Kidney glomerular epithelial cell (primary cell): Measurements from ENCODE around the gene SLC41A3.
A peak's percentile ranks its signal among the peaks of the same experiment; 100 is the strongest.

Experiments used
- DNase-seq: peaks from one replicate; lab custom pipeline; 2025; lab: John Stamatoyannopoulos, UW

Gene SLC41A3

DNA sequence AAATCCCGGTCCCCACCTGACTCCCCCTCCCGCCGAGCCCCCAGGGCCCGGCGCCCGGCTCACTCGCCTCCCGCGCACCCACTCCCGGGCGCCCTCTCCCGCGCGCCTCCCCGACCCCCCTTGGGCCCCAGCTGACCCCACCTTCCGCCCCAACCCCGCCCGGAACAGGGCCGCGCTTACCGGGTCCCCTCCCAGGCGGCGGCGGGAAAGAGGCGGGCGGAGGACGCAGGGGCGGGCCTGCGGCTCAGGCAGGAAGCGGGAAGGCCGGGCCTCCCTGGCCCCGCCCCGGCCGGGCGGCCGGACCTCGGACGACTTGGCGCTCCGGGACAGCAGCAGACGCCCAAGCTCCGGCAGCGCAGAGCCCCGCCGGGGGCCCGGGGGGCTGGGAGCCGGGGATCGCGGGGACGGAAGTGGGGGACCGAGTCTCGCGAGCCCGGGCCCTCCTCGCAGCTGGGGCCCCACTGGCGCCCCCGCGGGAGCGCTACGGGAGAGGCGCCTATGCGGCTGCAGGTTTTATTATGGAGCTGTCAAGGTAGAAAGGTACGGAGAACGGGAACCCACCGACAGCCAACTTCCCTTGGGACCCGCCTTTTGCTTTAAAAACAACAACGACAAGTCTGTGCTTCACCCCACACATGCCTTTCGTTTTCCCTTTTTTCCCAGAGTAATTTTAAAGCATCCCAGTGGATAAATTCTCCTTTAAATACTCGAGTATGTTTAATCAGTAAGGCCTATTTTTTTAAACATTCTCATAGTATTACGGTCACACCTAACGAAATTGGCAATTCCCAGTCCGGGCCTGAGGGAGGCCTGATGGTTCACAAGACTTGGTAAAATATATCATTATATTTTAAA, at the start of gene SLC41A3:
SLC41A3 (minus strand) TSS at position 212 of the 855 bp plus-strand sequence. CDS start 15,905 bp downstream, outside the sequence.
- peak; percentile 76 for DNase-seq

DNA sequence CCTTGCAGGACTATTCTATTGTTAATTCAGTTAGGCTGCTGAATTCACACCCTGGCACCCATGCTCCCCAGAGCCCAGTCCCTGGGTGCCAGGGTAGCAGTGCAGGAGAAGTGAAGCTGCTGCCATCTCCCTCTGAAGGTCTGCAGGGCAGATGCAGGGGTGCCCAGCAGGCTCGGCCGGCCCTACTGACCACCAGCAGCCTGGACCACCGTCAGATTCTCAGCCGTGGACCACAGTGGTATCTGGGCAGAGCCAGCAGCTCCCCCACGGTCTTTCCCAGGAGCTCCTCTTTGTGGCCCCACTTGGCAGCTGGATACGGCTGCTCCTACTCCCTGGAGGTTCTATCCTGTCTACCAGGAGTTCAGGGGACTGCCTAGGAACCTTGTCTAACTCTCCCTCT, 49.7 kb upstream of the SLC41A3 start:
- DNase-seq = no peak

DNA sequence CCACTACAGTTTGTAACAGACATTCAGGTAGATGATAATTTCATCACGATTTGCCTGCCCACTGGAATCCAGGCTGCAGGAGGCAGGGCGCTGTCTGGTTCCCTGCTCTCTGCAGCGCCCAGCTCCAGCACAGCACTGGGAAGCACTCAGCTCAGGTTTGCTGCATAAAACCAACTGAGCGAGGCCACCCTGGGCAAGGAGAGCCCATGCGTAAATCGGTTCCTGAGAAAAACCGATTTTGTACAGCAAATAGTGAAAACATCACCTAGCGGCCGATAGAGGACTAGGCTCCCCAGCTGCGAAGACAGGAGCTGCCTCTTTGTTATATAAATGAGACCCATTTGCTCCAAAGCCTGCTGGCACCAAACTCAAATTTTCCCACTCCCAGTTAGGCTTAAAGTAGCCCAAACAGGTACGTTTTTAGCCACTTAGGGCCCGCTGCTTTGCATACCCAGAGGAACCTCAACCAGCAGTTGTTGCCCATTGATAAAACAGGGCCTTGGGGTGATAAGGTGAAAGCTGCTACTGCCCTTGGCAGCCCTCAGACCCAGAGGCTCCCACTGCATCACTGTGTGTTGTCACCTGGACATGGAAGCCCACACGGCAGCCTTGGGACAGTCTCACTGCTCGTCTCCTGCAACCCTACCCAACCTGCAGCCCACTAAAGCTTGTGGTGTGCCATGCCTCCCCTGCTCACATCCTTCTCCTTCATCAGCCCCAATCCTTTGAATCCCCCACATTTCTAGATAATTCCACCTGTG, 49.0 kb upstream of the SLC41A3 start:
- DNase-seq = no peak

DNA sequence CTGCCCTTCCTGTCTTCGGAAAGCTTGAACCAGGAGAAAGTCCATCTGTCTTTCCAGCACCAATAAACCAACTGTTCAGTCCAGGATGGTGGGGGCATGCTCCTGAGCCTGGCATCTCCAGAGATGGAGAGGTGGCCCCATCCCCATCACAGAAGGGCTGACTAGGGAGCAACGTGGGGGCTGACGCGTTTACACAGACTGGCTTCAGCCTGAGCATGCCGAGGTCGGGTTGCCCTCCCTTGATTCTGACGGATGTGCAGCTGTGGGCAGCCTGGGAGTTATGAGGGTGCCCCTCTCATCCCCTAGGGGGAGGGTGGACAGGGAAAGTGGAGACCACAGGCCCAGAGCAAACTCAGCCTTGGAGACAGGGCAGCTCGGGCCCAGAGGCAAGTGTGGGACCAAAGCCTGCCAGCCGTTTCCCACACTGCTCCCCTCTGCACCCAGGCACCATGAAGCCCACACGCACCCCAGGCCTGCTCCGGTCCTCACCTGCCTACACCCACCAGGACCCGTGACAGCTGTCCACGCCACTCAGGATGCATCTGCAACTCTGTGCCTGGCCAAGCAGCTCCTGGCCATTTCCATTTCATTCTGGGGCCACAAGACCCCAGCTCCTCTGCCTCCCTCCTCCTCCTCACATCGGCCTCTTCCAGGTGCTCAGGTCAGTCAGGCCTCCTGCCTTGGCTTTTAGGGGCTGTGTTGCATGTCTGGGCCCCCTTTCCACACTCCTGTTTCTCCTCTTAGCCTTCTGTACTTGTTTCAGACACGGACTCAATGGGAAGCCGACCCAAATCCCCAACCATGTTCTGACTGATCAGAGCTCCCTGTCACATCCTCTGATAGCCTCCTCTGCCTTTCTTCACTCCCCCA, 48.2 kb upstream of the SLC41A3 start:
- DNase-seq = no peak

GRCh38 chr3:126130981-126131745, 47.2 kb upstream of the SLC41A3 start:
- DNase-seq = no peak

DNA sequence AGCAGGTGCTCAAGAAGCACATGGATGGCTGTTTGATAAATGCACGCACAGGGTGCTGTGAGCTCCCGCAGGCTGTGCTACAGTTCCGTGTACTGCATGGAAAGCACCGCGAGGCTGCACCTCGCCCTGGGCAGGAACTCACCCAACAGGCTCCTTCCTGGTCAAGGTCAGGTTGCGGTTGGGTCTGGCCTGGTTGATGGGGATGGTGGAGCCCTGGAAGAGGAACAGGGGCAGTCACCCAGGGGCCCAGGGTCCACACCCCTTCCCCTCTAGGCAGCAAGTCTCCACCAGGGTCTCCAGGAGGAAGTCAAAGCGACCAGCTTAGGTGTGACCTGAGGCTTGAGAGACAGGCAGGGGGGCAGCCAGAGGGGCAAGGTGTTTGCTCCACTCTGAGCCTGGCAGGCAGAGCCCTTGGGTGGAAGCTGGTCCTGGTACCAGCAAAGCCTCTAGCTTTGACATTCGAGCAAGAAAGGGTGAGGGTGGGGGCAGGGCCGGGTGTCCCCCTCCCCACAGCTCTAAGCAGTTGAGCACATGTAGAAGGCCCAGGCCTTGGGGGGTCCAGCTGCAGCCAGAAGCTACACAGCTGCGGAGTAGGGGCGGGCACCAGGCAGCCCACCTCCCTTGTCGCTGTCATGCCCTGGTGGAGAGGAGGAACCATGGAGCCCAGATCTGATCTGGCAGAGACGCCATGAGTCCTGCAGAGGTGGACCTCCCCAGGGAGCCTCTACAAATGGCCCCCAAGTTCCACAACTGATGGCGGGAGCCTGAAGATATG, 46.3 kb upstream of the SLC41A3 start:
- DNase-seq = no peak

- DNase-seq = no peak
These were observed 45.5 kb upstream of the SLC41A3 start for GRCh38 chr3:126129398-126129891.

DNA sequence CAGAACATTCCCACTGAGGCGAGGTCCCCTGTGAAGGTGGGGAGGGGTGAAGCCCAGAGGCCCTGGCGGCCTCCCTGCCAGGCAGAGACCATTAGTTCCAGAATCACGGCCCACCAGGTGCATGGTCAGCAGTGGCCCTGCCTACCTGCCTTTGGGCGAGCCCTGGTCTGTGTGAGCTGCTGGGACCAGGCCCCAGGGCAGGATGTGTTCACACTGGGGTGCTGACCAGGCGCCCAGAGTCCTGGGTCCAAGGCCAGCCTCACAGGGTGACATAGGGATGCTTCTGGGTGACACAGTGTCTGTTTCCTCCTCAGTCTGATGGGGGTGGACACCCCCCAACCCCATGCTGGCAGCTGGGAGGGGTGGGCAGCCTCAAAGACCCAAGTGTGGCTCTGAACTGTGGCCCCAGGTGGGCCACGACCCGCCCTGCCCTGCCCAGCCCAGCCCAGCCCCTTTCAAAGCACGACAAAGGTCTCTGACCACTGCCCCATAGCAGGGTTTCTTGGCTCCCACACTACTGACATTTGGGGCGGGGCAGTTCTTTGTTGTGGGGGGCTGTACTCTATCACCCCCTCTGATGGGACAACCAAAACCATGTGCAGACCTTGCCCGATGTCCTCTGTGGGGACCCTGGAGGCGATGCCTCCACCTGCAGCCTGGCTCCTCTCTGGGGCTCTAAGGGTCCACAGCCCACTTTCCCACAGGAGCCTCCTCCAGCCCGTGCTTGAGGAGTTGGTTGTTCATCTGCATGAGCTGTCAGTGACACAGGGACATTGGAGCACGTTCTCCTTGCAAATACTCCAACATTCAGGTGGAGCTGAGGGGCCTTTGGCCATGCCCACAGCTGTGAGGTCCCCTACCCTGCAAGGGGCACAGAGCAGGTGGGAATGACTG, 44.8 kb upstream of the SLC41A3 start:
- no peak for DNase-seq

DNA sequence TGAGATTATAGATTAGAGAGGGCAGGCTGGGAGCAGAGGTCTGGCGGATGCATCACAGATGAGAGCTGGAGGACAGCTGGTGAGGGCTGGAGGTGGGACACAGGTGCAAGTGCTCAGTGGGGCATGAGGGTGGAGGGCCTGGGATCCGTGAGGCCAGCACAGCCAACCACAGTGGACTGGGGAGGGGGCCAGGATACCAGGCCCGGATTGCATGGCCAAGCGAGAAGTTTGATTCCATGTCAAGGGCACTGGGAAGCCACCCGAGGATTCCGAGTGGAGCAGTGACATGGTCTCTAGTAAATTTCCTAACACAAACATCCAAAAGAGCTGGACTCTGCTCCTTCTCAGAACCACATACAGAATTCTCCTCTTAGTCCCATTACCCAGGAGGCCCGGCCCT, 44.0 kb upstream of the SLC41A3 start:
- DNase-seq = no peak

DNA sequence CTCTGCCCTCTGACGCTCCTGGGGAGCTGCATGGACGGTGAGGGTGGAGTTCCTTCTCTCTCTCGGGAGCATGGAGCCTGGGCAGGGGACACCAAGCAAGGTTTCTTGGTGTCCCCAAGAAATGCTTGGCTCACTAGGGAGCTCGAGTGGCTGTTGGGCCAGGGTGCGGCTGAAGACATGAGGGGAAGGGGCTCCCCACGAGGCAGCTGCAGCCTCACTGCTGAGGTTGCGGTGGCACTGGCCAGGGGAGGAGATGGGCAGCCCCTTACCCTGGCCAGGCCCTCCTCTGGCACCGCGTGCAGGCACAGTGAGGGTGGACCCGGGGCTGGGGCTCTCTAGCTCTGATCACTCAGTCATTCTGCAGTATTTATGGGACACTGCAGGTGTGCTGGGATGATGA, 43.5 kb upstream of the SLC41A3 start:
- no peak for DNase-seq

DNA sequence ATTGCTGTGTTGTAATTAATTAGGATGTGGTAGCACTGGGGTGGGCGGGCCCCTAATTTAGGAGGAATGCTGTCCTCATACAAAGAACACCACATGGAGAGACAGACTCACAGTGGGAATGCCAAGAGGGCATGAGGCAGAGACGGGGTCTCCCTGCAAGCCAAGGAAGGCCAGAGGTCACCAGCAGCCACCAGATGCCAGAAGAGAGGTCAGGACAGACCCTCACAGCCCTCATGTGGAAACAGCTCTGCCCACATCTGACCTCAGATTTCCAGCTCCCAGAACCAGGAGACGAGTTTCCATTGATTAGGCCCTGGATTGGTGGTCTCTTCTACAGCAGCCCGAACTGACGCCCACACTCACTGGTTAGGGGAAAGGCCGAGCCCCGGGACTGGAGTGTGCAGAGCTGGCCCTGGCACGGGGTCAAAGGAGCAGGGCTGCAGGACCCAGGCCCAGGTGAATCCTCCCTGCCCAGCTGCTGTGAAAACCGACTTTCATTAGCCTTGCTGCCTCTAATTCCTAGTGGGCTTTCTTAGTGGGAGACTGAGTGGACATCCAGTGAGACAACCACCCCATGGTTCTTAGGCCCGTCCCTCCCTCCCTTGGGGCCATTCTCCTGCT, 43.0 kb upstream of the SLC41A3 start:
- DNase-seq = no peak

DNA sequence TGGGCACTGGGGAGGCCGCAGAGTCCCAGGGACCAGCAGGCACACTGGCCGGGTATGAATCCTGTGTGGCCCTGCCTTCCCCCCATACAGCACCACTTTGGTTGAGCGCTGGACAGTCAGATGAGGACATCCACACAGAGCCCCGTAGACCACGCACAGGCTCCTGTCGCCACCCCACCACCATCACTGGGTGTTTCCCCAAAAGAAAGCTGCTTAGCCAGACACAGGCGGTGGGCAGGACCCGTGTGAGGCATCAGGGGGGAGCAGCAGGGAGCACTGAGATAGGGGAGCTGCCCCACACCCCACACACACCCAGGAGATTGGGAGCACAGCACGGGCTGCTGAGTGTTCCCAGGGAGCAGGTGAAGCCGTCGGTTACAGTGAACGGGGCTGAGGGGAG, 42.4 kb upstream of the SLC41A3 start:
- DNase-seq = no peak

GRCh38 chr3:126125781-126126251, 41.9 kb upstream of the SLC41A3 start:
- no peak for DNase-seq

DNA sequence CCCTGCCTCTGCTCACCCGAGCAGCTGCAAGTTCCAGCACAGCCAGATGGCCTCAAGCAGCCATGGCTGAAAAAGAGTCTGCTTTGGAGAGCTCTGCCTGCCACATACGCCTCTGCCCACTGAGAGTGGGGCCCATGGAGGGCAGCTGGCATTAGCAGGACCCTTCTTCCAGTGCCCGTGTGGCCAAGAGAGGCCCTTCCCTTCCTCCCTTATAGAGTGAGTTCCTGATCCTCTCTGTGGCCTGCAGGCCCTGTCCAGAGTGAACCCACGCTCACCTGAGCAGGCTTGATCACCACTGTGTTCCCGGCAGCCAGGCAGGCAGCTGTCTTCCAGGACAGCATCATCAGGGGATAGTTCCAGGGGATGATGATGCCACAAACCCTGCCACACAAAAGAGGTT, 41.4 kb upstream of the SLC41A3 start:
- no peak for DNase-seq

DNA sequence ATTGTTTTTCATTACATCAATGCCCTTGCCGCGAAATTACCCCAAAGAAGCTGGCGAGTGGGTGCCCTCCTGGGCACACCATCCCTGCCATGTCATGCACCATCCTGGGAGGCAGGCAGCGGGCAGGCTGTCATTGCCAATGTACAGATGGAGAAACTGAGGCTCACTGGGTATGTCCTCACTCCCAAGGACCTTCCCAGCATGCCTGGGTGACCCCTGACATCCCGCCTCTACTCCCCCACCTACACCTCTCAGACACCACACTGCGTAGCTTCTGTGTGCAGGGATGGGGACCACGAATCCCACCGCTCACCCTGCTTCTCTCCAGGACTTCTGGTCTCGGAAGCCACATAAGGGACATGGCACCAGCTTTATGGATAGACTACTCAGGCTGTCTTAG, 41.0 kb upstream of the SLC41A3 start:
- DNase-seq = no peak

GRCh38 chr3:126124148-126124868, 40.4 kb upstream of the SLC41A3 start:
- no peak for DNase-seq

- no peak for DNase-seq
These were observed 37.7 kb upstream of the SLC41A3 start for GRCh38 chr3:126121632-126122031.

DNA sequence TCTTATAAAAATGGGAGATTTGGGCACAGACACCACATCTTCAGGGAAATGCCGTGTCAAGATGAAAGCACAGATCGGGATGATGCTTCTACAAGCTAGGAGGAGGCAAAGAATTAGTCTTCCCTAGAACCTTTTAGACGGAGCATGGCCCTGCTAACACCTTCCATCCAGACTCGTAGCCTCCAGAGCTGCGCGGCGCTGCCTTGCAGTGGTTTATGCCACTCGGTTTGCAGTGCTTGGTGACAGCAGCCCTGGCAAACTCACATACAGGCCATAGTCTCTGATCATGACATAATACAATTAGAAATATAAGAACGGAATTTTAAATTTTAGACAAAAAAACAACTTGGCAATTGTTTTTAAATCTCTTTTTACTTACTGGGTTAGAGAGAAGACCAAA, 37.1 kb upstream of the SLC41A3 start:
- DNase-seq = no peak
